HG03103 (cell line): ENCODE results near the gene MGME1.

Source experiments
- ATAC-seq: cut with Tn5 transposase; IDR thresholded peaks from one replicate; pipeline ENCODE4 v1.9.1; 2021; ENCODE audit warnings: low read depth; ENCODE audit not compliant: unreplicated experiment

The MGME1 gene

GRCh38 chr20:17939622-17940223, 29.1 kb upstream of the MGME1 start:
- no peak for ATAC-seq

GRCh38 chr20:17940224-17940971, 28.4 kb upstream of the MGME1 start:
- no peak for ATAC-seq

GRCh38 chr20:17941087-17941825, 27.6 kb upstream of the MGME1 start:
- ATAC-seq = no peak

- no peak for ATAC-seq
Observed at GRCh38 chr20:17941826-17942196, 27.0 kb upstream of the MGME1 start.

GRCh38 chr20:17943343-17943742, 25.5 kb upstream of the MGME1 start:
- peak; percentile 53 for ATAC-seq

GRCh38 chr20:17944854-17945474, 23.9 kb upstream of the MGME1 start:
- ATAC-seq = no peak

- ATAC-seq = no peak
Observed at GRCh38 chr20:17946040-17946439, 22.8 kb upstream of the MGME1 start.

GRCh38 chr20:17946572-17947473, 22.0 kb upstream of the MGME1 start:
- no peak for ATAC-seq

- no peak for ATAC-seq
Observed at GRCh38 chr20:17947474-17947815, 21.4 kb upstream of the MGME1 start.

GRCh38 chr20:17948442-17948841, 20.4 kb upstream of the MGME1 start:
- no peak for ATAC-seq

GRCh38 chr20:17949899-17950298, 18.9 kb upstream of the MGME1 start:
- no peak for ATAC-seq

- no peak for ATAC-seq
Observed at GRCh38 chr20:17950670-17951069, 18.1 kb upstream of the MGME1 start.

GRCh38 chr20:17951323-17951722, 17.5 kb upstream of the MGME1 start:
- ATAC-seq = no peak

- ATAC-seq = no peak
Observed at GRCh38 chr20:17952692-17953684, 15.8 kb upstream of the MGME1 start.

GRCh38 chr20:17953935-17954334, 14.9 kb upstream of the MGME1 start:
- ATAC-seq = no peak

- no peak for ATAC-seq
Observed at GRCh38 chr20:17955302-17955701, 13.5 kb upstream of the MGME1 start.

- ATAC-seq = no peak
Observed at GRCh38 chr20:17956099-17956685, 12.6 kb upstream of the MGME1 start.

- ATAC-seq = no peak
Observed at GRCh38 chr20:17957505-17958363, 11.1 kb upstream of the MGME1 start.
